Measurements from ENCODE around the gene RFX6. TPM values are rescaled to one million over a fixed set of nuclear protein-coding genes. Genes with fewer than 3 reads are reported as not detected.

The RFX6 gene
- polyA plus RNA-seq, 1 experiment: not detected

DNA sequence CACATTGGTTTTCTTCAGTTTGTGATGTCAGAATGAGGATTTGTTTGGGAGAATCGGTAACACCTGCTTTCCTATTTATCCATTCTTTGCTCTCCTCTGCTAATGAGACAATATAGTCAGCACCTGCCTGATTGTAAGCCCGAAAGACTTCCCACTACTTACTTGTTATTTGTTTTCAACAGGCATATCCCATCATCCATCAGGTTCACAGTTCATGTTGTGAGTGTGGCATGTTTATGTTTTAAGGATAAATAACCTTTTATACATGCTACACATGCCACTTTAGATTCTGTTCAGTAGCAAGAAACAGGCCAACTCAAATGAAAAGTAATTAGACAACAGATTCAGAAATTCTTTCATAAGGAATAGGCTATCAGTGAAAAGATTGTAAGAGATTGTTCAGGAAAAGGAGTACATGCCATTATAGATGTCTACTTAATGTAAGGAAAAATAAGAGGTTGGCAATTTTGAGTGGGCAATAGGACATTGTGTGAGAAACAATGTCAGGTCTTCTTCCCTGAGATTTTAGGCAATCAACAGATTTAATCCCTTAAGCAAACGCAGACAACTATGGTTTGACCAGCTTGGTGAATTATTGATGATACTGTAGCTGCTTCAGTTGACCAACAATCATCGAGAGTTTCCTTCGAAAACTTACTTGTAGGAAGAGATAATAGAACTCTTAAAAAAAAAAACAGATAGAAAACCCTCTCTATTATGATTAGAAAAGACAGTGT is 40.3 kb upstream of the RFX6 start:
- ChIA-PET POLR2A (no interaction called here), CTCF (interaction anchor here (1.2 to 1.8 kb wide), 3 partner anchors 10 to 57 kb away, joined by 3 to 4 read pairs (median 3); no protein-coding TSS in a partner anchor)
- Histone ChIP-seq H3K27ac (ENCODE audit: low read depth, low read length) (no peak overlapping the region), H3K27me3 (ENCODE audit: control insufficient read depth, insufficient read depth, low read length) (no peaks in the 10 kb centered on the region), H3K9me3 (ENCODE audit: control insufficient read depth, insufficient read depth, low read length) (no peaks in the 10 kb centered on the region), H3K4me3 (ENCODE audit: low read depth, low read length) (no peak overlapping the region)
- no peak for DNase-seq (ENCODE audit: low read depth, low spot score)
- TF ChIP-seq, protein P1, sequence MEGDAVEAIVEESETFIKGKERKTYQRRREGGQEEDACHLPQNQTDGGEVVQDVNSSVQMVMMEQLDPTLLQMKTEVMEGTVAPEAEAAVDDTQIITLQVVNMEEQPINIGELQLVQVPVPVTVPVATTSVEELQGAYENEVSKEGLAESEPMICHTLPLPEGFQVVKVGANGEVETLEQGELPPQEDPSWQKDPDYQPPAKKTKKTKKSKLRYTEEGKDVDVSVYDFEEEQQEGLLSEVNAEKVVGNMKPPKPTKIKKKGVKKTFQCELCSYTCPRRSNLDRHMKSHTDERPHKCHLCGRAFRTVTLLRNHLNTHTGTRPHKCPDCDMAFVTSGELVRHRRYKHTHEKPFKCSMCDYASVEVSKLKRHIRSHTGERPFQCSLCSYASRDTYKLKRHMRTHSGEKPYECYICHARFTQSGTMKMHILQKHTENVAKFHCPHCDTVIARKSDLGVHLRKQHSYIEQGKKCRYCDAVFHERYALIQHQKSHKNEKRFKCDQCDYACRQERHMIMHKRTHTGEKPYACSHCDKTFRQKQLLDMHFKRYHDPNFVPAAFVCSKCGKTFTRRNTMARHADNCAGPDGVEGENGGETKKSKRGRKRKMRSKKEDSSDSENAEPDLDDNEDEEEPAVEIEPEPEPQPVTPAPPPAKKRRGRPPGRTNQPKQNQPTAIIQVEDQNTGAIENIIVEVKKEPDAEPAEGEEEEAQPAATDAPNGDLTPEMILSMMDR (IDR thresholded peaks at IDR 0.05; ENCODE audit: low read depth, low read length): no peak

DNA sequence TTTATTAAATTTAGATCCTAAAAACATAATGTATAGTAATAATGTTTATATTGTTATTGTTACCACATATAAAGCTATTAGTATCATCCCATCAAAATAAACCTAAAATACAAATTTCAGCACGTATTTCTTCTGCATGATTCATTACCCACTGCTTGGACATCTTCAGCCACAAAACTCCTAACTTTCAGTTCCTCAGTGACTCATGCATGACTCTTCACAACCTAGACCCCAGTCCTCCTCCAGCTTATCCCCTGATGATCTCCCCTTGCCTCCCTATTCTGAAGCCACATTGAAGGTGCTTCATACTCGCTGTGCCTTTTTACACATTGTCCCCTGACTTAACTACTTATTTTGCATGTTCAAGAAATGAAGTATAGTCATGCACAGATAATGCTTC is 37.0 kb upstream of the RFX6 start:
- Histone ChIP-seq H3K27me3 (ENCODE audit: control insufficient read depth, insufficient read depth, low read length) (no peaks in the 10 kb centered on the region), H3K4me3 (ENCODE audit: low read depth, low read length) (no peak overlapping the region), H3K9me3 (ENCODE audit: control insufficient read depth, insufficient read depth, low read length) (no peaks in the 10 kb centered on the region), H3K27ac (ENCODE audit: low read depth, low read length) (no peak overlapping the region)
- ChIA-PET POLR2A (no interaction called here), CTCF (no interaction called here)
- DNase-seq (ENCODE audit: low read depth, low spot score): no peak
- TF ChIP-seq, protein P1 (IDR thresholded peaks at IDR 0.05; ENCODE audit: low read depth, low read length): no peak

DNA sequence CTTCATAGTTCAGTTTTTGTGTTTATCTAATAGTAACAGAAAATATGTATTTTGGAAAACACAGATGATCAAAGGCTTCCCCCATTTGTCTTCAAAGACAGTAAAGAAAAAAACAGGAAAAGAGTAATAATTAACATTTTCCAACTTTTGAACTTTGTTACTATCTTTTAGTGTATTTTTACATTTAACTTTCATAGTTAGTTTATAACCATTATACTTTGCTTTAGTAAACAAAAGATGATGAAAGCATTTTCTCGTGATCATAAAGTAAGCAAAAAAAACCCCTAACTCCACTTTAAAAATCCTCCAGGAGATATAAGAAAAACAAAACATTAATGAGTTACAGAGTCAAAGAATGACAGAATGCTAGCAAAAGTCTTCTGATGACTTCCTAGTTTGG is 34.6 kb upstream of the RFX6 start:
- CTCF ChIA-PET: interaction anchor here (1.2 to 1.5 kb wide), 2 partner anchors 58 to 66 kb away, joined by 3 to 4 read pairs; no protein-coding TSS in a partner anchor
- no peak for DNase-seq (ENCODE audit: low read depth, low spot score)
- TF ChIP-seq, protein P1 (IDR thresholded peaks at IDR 0.05; ENCODE audit: low read depth, low read length): no peak

DNA sequence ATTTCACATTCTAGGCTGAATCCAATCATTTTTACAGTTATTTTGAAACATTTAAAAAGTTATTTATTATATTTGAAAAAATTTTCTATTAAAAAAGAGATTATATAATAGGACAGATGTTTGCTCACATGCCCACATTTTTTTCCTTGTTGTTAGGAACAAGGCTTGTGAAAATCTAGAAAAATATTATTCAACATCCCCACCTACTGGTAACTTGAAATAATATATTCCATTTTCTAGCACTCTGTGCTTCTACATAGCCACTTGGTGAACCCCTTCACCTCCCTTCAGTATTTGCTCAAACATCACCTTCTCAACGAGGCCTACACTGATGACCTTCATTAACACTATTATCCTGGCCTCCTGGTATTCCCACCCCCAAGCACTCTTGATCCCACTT is 29.8 kb upstream of the RFX6 start:
- POLR2A ChIA-PET: no interaction called here
- TF ChIP-seq, protein P1 (IDR thresholded peaks at IDR 0.05; ENCODE audit: low read depth, low read length): peak; percentile 32; the same call in 1 of the 2 replicates

More for the DNA sequence above, 34.6 kb upstream of the RFX6 start:
- POLR2A ChIA-PET: no interaction called here
- no peaks in the 10 kb centered on the region for H3K9me3 ChIP-seq (ENCODE audit: control insufficient read depth, insufficient read depth, low read length)
- no peak overlapping the region for H3K4me3 ChIP-seq (ENCODE audit: low read depth, low read length)
- no peak overlapping the region for H3K27ac ChIP-seq (ENCODE audit: low read depth, low read length)
- no peaks in the 10 kb centered on the region for H3K27me3 ChIP-seq (ENCODE audit: control insufficient read depth, insufficient read depth, low read length)

DNA sequence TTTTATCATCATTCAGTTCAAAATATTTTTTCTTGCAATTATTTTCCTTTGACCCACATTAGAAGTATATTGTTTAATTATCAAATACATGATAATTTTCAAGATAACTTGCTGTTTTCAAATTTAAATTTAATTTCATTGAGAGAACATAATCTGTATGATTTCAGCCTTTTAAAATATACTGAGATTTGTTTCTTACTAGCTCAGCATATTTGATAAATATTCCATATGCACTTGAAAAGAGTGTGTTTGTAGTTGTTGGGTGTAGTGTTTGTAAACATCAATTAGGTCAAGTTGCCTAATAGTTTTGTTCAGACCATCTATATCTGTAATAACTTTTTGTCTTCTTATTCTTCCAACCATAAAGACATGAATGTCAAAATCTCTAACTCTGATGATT is 19.0 kb upstream of the RFX6 start:
- POLR2A ChIA-PET: no interaction called here
- H3K27ac ChIP-seq (ENCODE audit: low read depth, low read length): no peak overlapping the region
- H3K27me3 ChIP-seq (ENCODE audit: control insufficient read depth, insufficient read depth, low read length): no peaks in the 10 kb centered on the region
- no peaks in the 10 kb centered on the region for H3K9me3 ChIP-seq (ENCODE audit: control insufficient read depth, insufficient read depth, low read length)
- TF ChIP-seq, protein P1 (IDR thresholded peaks at IDR 0.05; ENCODE audit: low read depth, low read length): no peak
- no peak overlapping the region for H3K4me3 ChIP-seq (ENCODE audit: low read depth, low read length)
- DNase-seq (ENCODE audit: low read depth, low spot score): no peak
- CTCF ChIA-PET: interaction anchor here (1.5 kb wide), 1 partner anchor 10 kb away, joined by 5 read pairs; no protein-coding TSS in a partner anchor

More for the DNA sequence above, 29.8 kb upstream of the RFX6 start:
- Histone ChIP-seq H3K4me3 (ENCODE audit: low read depth, low read length) (no peak overlapping the region), H3K27ac (ENCODE audit: low read depth, low read length) (no peak overlapping the region), H3K9me3 (ENCODE audit: control insufficient read depth, insufficient read depth, low read length) (no peaks in the 10 kb centered on the region), H3K27me3 (ENCODE audit: control insufficient read depth, insufficient read depth, low read length) (no peaks in the 10 kb centered on the region)
- no peak for DNase-seq (ENCODE audit: low read depth, low spot score)
- CTCF ChIA-PET: interaction anchor here (0.9 to 5.6 kb wide), 9 partner anchors 10 to 630 kb away, joined by 3 to 59 read pairs (median 5); no protein-coding TSS in a partner anchor
